GM12801 (cell line): Measurements from ENCODE around the gene AHNAK.

Experiments
- TF ChIP-seq, protein P1 (sequence below): IDR thresholded peaks from one replicate; pipeline ENCODE4 v1.5.1; 2011; ENCODE audit warnings: control low read depth; ENCODE audit not compliant: insufficient read length; ENCODE audit errors: extremely low read depth

The AHNAK gene

DNA sequence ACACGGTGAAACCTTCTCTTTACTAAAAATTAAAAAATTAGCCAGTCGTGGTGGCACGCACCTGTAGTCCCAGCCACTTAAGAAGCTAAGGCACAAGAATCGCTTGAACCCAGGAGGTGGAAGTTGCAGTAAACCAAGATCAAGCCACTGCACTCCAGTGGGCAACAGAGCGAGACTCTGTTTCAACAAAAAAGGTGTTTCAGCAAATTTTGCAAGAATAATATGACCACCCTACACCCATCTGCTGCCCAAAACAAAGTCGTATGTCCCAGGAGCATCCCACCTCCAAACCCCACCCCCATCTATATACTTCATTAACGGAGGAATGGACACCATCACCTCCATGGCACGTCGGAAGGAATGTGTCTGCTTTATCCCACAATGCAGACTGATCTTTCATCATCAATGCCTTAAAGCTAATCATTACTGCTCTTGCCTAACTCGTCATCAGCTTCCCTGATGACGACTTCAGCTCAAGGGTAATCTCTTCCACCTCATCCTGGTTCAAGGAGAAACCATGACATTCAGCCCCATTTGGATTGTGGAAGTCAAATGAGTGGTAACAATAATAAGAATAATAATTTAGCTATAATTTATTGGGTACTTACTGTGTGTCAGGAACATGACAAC, 93.7 kb downstream of the AHNAK start:
- TF ChIP-seq, protein P1, sequence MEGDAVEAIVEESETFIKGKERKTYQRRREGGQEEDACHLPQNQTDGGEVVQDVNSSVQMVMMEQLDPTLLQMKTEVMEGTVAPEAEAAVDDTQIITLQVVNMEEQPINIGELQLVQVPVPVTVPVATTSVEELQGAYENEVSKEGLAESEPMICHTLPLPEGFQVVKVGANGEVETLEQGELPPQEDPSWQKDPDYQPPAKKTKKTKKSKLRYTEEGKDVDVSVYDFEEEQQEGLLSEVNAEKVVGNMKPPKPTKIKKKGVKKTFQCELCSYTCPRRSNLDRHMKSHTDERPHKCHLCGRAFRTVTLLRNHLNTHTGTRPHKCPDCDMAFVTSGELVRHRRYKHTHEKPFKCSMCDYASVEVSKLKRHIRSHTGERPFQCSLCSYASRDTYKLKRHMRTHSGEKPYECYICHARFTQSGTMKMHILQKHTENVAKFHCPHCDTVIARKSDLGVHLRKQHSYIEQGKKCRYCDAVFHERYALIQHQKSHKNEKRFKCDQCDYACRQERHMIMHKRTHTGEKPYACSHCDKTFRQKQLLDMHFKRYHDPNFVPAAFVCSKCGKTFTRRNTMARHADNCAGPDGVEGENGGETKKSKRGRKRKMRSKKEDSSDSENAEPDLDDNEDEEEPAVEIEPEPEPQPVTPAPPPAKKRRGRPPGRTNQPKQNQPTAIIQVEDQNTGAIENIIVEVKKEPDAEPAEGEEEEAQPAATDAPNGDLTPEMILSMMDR = no peak

DNA sequence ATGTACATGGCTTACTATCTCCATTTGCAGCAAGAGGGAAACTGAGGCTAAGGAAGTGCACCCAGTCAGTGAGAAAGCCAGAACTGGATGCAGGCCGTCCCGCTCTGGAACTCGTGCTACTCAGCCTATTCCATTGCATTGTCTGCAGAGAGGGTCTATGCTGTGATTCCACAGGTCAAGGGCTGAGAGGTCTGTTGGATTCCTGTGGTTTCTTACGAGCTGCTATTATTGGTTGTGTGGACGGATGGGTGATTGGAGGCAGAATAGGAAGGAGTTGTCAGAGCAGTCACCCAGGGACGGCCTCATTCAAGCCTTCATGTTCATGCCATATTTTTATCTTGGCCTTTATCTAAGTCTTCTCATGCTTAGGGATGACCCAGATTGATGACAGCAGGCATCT, 94.3 kb downstream of the AHNAK start:
- TF ChIP-seq, protein P1 = no peak

DNA sequence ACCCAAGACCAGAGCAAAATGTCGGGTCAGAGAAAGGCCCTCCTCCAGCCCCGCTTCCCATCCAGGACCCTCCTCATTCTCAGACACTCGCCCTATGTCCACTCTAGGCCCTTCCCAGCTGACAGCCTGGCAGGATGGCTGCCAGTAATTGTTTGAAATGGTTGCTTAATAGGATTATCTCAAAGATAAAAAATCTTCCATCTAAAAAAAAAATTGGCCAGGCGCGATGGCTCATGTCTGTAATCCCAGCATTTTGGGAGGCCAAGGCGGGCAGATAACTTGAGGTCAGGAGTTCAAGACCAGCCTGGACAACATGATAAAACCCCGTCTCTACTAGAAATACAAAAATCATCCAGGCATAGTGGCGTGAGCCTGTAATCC, 95.4 kb downstream of the AHNAK start:
- TF ChIP-seq, protein P1 = no peak

DNA sequence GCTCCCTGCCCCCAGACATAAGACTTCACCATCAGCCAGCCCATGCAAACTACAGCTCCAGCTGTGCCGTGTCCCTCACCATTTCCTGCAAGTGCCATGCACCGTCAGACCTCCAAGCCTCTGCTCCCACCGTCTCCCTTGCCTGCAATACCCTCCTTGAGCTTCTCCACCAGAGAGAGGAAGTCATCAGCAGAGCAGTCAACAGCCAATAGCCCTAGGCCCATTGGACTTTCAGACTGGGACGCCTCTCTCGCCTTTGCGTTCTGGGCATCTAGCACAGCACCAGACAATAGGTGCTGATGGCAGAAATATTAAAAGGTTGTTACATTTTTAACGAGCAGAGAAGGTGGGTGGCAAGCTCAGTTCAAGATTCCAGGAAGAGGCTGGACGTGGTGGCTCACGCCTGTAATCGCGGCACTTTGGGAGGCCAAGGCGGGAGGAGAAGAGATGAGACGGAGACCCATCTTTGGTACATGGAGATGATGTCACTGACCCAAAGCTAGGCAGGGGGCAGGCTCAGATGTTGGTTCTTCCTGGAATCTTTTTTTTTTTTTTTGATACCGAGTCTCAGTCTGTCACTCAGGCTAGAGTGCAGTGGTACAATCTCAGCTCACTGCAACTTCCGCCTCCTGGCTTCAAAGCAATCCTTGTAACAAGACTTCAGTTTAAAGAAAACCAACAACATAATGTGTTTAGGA, 95.9 kb downstream of the AHNAK start:
- TF ChIP-seq, protein P1 = no peak

DNA sequence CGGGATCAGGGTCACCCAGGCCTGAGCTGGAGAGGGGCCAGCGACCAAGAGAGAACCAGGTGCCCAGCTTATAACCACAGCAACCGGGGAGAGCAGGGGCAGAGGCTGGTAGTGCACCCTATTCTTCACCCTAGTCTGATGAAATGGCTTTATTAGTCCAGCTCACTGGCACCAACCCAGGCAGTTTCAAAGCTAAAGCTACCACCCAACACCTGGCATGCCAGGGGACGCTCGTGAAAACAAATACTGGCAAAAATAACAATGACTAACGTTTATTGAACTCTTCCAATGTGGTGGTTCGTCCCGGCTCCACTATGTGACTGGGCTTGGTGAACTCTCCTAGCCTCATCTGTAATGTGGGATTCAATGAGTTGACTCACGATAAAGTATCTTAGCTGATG, 97.2 kb downstream of the AHNAK start:
- TF ChIP-seq, protein P1 = no peak

DNA sequence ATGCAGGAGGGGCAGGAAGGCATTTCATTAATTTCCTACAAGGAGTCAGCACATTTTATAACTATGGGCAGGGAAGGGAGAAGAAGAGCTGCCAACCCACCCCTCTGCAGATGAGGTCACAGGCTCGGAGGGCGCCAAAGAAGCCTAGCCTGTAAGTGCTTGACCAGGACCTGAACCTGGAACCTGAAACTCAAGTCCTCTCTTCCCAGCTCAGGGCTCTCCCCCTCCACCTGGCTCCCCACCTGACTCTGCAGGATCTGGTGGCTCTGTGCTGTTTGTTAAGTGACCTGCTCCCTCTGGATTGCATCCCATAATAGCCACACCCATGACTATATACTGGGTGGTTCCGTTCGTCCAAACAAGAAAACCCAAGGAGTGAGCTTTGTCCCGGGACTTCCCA, 100.5 kb downstream of the AHNAK start:
- TF ChIP-seq, protein P1 = no peak

DNA sequence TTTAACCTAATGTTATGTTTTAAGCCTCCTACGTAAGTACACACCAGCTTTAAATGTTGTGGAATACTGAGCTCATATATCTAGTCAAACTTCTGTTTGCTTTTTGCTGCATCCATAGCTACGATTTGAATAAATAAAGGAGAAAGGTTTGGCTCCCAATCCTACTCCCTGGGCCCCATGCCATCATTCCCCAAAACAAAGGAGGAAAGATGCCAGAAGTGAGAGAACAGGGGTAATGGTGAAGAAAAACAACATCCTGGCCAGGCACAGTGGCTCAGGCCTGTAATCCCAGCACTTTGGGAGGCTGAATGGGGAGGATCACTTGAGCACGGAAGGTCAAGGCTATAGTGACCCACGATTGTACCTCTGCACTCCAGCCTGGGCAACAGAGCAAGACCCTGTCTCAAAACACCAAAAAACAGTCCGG, 101.3 kb downstream of the AHNAK start:
- TF ChIP-seq, protein P1 = no peak
